PC-3 (cell line): ENCODE results near the gene TCERG1L.

Experiments
- CTCF ChIP-seq: fragments of 300-600 bp; sonication (generic); conservative IDR thresholded peaks from 2 replicates; pipeline ENCODE4 v1.5.1; 2017; ENCODE audit warnings: antibody characterized with exemption, low read depth, mild to moderate bottlenecking, low read length
- EZH2 ChIP-seq: fragments of 300-600 bp; sonication (generic); IDR thresholded peaks from one replicate; pipeline ENCODE4 v1.6.1; 2017; ENCODE audit warnings: antibody characterized with exemption, mild to moderate bottlenecking, low read length; ENCODE audit not compliant: unreplicated experiment

DNA sequence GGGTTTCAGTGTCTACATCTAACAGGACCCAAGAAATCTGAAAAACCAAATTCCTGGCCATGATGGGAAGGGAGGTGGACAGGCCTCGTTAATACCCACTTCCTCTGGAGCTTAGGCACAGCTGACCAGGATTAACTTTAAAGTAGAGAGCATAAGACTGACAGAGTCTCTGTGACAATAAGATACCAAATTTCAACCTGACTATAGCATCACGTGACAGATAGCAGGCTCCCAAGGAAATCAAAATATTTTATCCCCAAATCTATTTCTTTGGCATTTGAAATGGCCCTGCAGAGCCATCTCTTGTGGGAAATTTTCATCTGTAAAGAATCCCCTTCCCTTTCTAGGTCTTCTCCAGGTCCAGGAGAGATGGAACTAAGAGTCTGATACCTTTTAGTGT is 258.3 kb downstream of the TCERG1L start:
- TF ChIP-seq EZH2: no peak
- TF ChIP-seq CTCF: no peak
